A673 (cell line): ENCODE results near the gene SVOPL. TPM values are rescaled to one million over a fixed set of nuclear protein-coding genes. Genes with fewer than 3 reads are reported as not detected.

Experiments
- BruUV-seq: library from RNA; stranded (reverse); fragments of 400-500 nt; replicated peaks from 2 replicates; lab custom pipeline; 2021; lab: Mats Ljungman, UMichigan
- CTCF ChIA-PET: fragments of 300-600 bp; sonication (Branson Sonifier 250); formaldehyde crosslinking; loops from one replicate; lab custom pipeline; 2022; ENCODE audit warnings: antibody characterized with exemption; lab: Charles Lee
- POLR2A ChIA-PET: fragments of 300-600 bp; sonication (Branson Sonifier 250); formaldehyde crosslinking; loops from one replicate; lab custom pipeline; 2022; ENCODE audit warnings: antibody characterized with exemption; ENCODE audit not compliant: low non-redundant PET; lab: Charles Lee
- DNase-seq: peaks from one replicate; pipeline ENCODE4 v3.0.0-alpha.2; 2015; ENCODE audit warnings: low spot score
- H3K27ac ChIP-seq: fragments of 200-600 bp; sonication (generic); 2 replicates; pipeline ENCODE4 v1.5.1; 2016; ENCODE audit warnings: mixed run types, low read depth, mild to moderate bottlenecking, mixed read lengths, antibody characterized with exemption, low read length; ENCODE audit not compliant: poor library complexity, severe bottlenecking
- H3K27me3 ChIP-seq: fragments of 200-600 bp; sonication (generic); replicated peaks from 2 replicates; pipeline ENCODE4 v1.6.1; 2017; ENCODE audit warnings: mixed run types, low read depth, mild to moderate bottlenecking, mixed read lengths, antibody characterized with exemption, low read length; ENCODE audit not compliant: insufficient read depth, poor library complexity
- H3K36me3 ChIP-seq: fragments of 200-600 bp; sonication (generic); 2 replicates; pipeline ENCODE4 v1.6.1; 2016; ENCODE audit warnings: mixed run types, mild to moderate bottlenecking, mixed read lengths, antibody characterized with exemption, low read length; ENCODE audit not compliant: insufficient read depth, poor library complexity, severe bottlenecking
- H3K4me1 ChIP-seq: fragments of 200-600 bp; sonication (generic); 2 replicates; pipeline ENCODE4 v1.6.1; 2017; ENCODE audit warnings: mixed run types, mild to moderate bottlenecking, mixed read lengths, antibody characterized with exemption, low read length; ENCODE audit not compliant: insufficient read depth, poor library complexity, severe bottlenecking
- H3K4me3 ChIP-seq: fragments of 200-600 bp; sonication (generic); 2 replicates; pipeline ENCODE4 v1.5.1; 2016; ENCODE audit warnings: low read depth, mixed run types, mild to moderate bottlenecking, mixed read lengths, low read length; ENCODE audit not compliant: poor library complexity, severe bottlenecking
- H3K9me3 ChIP-seq: fragments of 200-600 bp; sonication (generic); 2 replicates; pipeline ENCODE4 v1.6.1; 2016; ENCODE audit warnings: mixed run types, low read depth, mild to moderate bottlenecking, mixed read lengths, antibody characterized with exemption, low read length; ENCODE audit not compliant: poor library complexity, severe bottlenecking
- CTCF ChIP-seq: fragments of 300-800, 200-600 bp; sonication (generic); conservative IDR thresholded peaks from 2 replicates; pipeline ENCODE4 v1.5.1; 2017; ENCODE audit warnings: low read depth, mild to moderate bottlenecking, antibody characterized with exemption, low read length, moderate library complexity, mixed read lengths
- EZH2 ChIP-seq: fragments of 200-600 bp; sonication (generic); IDR thresholded peaks from 2 replicates; pipeline ENCODE4 v1.6.1; 2017; ENCODE audit warnings: borderline replicate concordance, low read depth, mild to moderate bottlenecking, mixed read lengths, antibody characterized with exemption, low read length; ENCODE audit not compliant: poor library complexity, severe bottlenecking
- intact Hi-C: fragments of 100-400 bp; cut with micrococcal nuclease; formaldehyde crosslinking; loops from one replicate; pipeline ENCODE4 v1.10.0; 2022; ENCODE audit not compliant: unreplicated experiment
- total RNA-seq: library from RNA; stranded (reverse); gene quantifications from 2 replicates; pipeline ENCODE4 v1.2.3, GENCODE V29; 2021

SVOPL gene
- total RNA-seq, 1 experiment from 2014 or later, result not detected

- Histone ChIP-seq H3K36me3 (no peaks in the 10 kb centered on the region), H3K9me3 (no peaks in the 10 kb centered on the region), H3K27me3 (peaks cover 59% of the 10 kb centered on the region), H3K4me3 (no peak overlapping the region), H3K4me1 (no peaks in the 10 kb centered on the region), H3K27ac (no peak overlapping the region)
- POLR2A ChIA-PET, result no interaction called here
- no peak for DNase-seq
- no TSS peak for BruUV-seq
- intact Hi-C loops, result no loop called here
- CTCF ChIA-PET, result no interaction called here
- TF ChIP-seq CTCF (no peak), EZH2 (no peak)
Observed at GRCh38 chr7:138662076-138662990, 38.8 kb downstream of the SVOPL start.

GRCh38 chr7:138661069-138661635 is 40.0 kb downstream of the SVOPL start:
- TF ChIP-seq EZH2 (no peak), CTCF (no peak)
- POLR2A ChIA-PET, result no interaction called here
- Histone ChIP-seq H3K9me3 (no peaks in the 10 kb centered on the region), H3K27ac (no peak overlapping the region), H3K4me3 (no peak overlapping the region), H3K27me3 (peaks cover 47% of the 10 kb centered on the region), H3K36me3 (no peaks in the 10 kb centered on the region), H3K4me1 (no peaks in the 10 kb centered on the region)
- CTCF ChIA-PET, result no interaction called here
- no TSS peak for BruUV-seq
- DNase-seq, result no peak
- intact Hi-C loops, result no loop called here

GRCh38 chr7:138658889-138659288 is 42.3 kb downstream of the SVOPL start:
- peaks cover 36% of the 10 kb centered on the region for H3K27me3 ChIP-seq
- BruUV-seq, result no TSS peak
- H3K4me3 ChIP-seq, result no peak overlapping the region
- no peaks in the 10 kb centered on the region for H3K36me3 ChIP-seq
- no peak overlapping the region for H3K27ac ChIP-seq
- H3K4me1 ChIP-seq, result no peaks in the 10 kb centered on the region
- DNase-seq, result no peak
- CTCF ChIA-PET, result no interaction called here
- POLR2A ChIA-PET, result no interaction called here
- intact Hi-C loops, result no loop called here
- no peaks in the 10 kb centered on the region for H3K9me3 ChIP-seq
- TF ChIP-seq EZH2 (no peak), CTCF (no peak)
